Calu3 (cell line): Measurements from ENCODE around the gene TEX2. TPM values are rescaled to one million over a fixed set of nuclear protein-coding genes. Genes with fewer than 3 reads are reported as not detected.

ENCODE experiments used
- BruUV-seq: library from RNA; stranded (reverse); fragments of 400-500 nt; replicated peaks from 2 replicates; lab custom pipeline; 2021; lab: Mats Ljungman, UMichigan
- CTCF ChIA-PET: fragments of 300-600 bp; sonication (Branson Sonifier 250); formaldehyde crosslinking; loops from one replicate; lab custom pipeline; 2022; ENCODE audit warnings: antibody characterized with exemption; lab: Charles Lee
- DNase-seq: peaks from one replicate; pipeline ENCODE4 v3.0.0; 2022
- H3K27ac Mint-ChIP-seq: one replicate; pipeline ENCODE4 v1.8.0; 2022; ENCODE audit warnings: mixed read lengths; ENCODE audit not compliant: unreplicated experiment
- H3K27me3 Mint-ChIP-seq: one replicate; pipeline ENCODE4 v1.8.0; 2022; ENCODE audit warnings: mixed read lengths; ENCODE audit not compliant: unreplicated experiment
- H3K36me3 Mint-ChIP-seq: one replicate; pipeline ENCODE4 v1.8.0; 2022; ENCODE audit warnings: mild to moderate bottlenecking, moderate library complexity, mixed read lengths; ENCODE audit not compliant: insufficient read depth, unreplicated experiment
- H3K4me1 Mint-ChIP-seq: one replicate; pipeline ENCODE4 v1.8.0; 2022; ENCODE audit warnings: mild to moderate bottlenecking, low read depth, mixed read lengths; ENCODE audit not compliant: unreplicated experiment
- H3K4me3 Mint-ChIP-seq: one replicate; pipeline ENCODE4 v1.8.0; 2022; ENCODE audit warnings: mild to moderate bottlenecking, low read depth, moderate library complexity, mixed read lengths; ENCODE audit not compliant: unreplicated experiment
- H3K9me3 Mint-ChIP-seq: one replicate; pipeline ENCODE4 v1.8.0; 2022; ENCODE audit warnings: low read depth, mixed read lengths; ENCODE audit not compliant: unreplicated experiment
- intact Hi-C: fragments of 100-400 bp; cut with micrococcal nuclease; formaldehyde crosslinking; loops from one replicate; pipeline ENCODE4 v1.10.0; 2022; ENCODE audit not compliant: unreplicated experiment
- total RNA-seq: library from RNA; stranded (reverse); gene quantifications from 2 replicates; pipeline ENCODE4 v1.2.3, GENCODE V29; 2022
- TF ChIP-seq, protein P1 (sequence below): fragments of 200-600 bp; IDR thresholded peaks from one replicate; pipeline ENCODE4 v1.8.0; 2022; ENCODE audit warnings: antibody characterized with exemption; ENCODE audit not compliant: unreplicated experiment

The TEX2 gene
- total RNA-seq, 1 experiment from 2014 or later, result 12.3 TPM

DNA sequence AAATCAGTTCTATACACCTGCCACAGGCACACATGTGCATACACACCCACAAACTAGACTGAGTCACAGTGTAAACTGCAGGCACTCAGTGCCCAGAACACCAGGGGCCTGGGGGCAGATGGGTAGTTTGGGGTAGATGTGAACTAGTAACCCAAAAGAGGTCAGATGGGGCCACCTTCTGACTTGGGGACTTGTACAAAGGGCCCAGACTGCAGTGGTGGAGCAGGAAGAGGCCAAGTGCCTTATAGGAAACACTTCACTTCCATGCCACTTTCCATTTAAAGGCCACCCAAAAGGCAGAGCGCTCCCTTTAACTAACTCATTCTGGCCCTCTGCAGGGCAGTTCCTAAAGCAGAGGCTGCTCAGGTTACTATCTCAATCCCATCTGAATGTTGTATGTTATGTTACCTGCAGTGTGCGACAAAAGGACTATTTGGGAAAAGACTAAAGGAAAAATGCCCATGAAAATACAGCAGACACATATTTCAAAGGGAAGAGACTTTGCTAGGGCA lies 105.3 kb downstream of the TEX2 start:
- Mint-ChIP-seq H3K36me3 (no peaks in the 10 kb centered on the region), H3K9me3 (no peaks in the 10 kb centered on the region), H3K27me3 (no peaks in the 10 kb centered on the region), H3K27ac (no peak overlapping the region), H3K4me3 (no peak overlapping the region), H3K4me1 (peaks cover 14% of the 10 kb centered on the region)
- TF ChIP-seq, protein P1, sequence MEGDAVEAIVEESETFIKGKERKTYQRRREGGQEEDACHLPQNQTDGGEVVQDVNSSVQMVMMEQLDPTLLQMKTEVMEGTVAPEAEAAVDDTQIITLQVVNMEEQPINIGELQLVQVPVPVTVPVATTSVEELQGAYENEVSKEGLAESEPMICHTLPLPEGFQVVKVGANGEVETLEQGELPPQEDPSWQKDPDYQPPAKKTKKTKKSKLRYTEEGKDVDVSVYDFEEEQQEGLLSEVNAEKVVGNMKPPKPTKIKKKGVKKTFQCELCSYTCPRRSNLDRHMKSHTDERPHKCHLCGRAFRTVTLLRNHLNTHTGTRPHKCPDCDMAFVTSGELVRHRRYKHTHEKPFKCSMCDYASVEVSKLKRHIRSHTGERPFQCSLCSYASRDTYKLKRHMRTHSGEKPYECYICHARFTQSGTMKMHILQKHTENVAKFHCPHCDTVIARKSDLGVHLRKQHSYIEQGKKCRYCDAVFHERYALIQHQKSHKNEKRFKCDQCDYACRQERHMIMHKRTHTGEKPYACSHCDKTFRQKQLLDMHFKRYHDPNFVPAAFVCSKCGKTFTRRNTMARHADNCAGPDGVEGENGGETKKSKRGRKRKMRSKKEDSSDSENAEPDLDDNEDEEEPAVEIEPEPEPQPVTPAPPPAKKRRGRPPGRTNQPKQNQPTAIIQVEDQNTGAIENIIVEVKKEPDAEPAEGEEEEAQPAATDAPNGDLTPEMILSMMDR, result no peak
- intact Hi-C loops, result no loop called here
- DNase-seq, result no peak
- CTCF ChIA-PET, result no interaction called here
- no TSS peak for BruUV-seq

GRCh38 chr17:64156670-64157069 lies 106.4 kb downstream of the TEX2 start:
- H3K27me3 Mint-ChIP-seq, result no peaks in the 10 kb centered on the region
- intact Hi-C loops, result no loop called here
- H3K4me1 Mint-ChIP-seq, result peaks cover 14% of the 10 kb centered on the region
- no peaks in the 10 kb centered on the region for H3K9me3 Mint-ChIP-seq
- CTCF ChIA-PET, result interaction anchor here (0.6 kb wide), 1 partner anchor 195 kb away, joined by 4 read pairs; no protein-coding TSS in a partner anchor
- H3K27ac Mint-ChIP-seq, result no peak overlapping the region
- no TSS peak for BruUV-seq
- H3K36me3 Mint-ChIP-seq, result no peaks in the 10 kb centered on the region
- TF ChIP-seq, protein P1, result no peak
- DNase-seq, result no peak
- no peak overlapping the region for H3K4me3 Mint-ChIP-seq

DNA sequence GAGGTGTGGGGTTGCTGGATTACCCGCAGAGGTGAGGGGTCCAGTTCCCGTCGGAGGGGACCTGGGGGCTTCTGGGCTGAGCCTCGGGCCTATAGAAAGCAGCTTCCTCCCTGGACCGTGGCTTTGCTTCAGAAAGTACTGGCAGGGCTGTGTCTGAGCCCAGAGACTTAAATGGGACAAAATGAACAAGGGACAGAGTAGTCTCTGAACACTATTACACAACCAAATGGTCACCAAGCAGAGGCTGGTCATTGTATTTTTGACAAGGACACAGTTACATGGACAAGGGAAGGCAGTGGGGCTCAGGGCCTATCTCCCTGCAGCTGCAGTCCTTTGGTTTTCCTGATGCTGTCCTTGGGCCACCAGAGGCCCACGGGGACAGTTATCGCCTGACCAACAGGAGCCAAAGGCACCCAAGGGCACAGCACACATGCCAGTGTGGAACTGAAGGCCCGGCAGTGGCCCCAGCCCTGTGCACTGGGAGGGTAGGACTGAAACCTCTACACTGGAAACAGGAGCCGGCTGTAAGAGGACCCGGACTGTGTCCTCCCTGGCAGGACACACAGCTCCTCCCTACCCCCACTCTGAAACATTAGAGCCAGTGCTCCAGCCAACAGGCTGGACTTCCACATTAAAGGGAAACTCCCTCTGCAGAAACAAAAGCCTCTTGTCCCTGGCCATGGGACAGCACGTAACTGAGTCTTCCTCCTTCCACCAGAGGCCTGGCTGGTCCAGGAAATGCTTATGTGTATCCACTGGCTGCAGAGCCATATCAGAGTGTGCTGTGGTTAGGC lies 107.1 kb downstream of the TEX2 start:
- CTCF ChIA-PET, result interaction anchor here (0.6 to 0.7 kb wide), 2 partner anchors 126 to 194 kb away, joined by 3 to 4 read pairs; no protein-coding TSS in a partner anchor
- Mint-ChIP-seq H3K36me3 (no peaks in the 10 kb centered on the region), H3K27ac (no peak overlapping the region), H3K4me3 (no peak overlapping the region), H3K9me3 (no peaks in the 10 kb centered on the region), H3K27me3 (no peaks in the 10 kb centered on the region), H3K4me1 (peaks cover 14% of the 10 kb centered on the region)
- intact Hi-C loops, result no loop called here
- no TSS peak for BruUV-seq
- TF ChIP-seq, protein P1, result no peak
- DNase-seq, result peak; percentile 66

DNA sequence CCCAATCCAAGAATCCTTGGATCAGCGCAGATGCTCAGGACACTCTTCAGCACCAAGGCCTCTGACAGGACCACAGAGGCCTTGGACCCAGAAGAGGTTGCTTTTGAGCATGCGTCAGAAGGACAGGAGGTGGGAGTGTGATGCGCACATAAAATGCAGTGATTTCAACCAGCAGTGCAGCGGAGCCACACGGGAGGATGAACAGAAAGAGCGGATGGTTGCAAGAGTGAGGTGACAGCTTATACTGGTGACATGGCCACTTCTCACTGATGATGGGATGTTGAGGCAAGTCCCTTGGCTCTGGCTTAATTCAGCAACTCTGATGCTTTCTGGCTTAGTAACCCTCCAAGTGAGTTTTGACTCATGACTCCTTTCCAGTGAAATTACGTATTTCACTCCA lies 107.9 kb downstream of the TEX2 start:
- no peaks in the 10 kb centered on the region for H3K36me3 Mint-ChIP-seq
- no peak for DNase-seq
- H3K9me3 Mint-ChIP-seq, result no peaks in the 10 kb centered on the region
- H3K27me3 Mint-ChIP-seq, result no peaks in the 10 kb centered on the region
- CTCF ChIA-PET, result no interaction called here
- H3K4me1 Mint-ChIP-seq, result peaks cover 14% of the 10 kb centered on the region
- H3K27ac Mint-ChIP-seq, result no peak overlapping the region
- no peak overlapping the region for H3K4me3 Mint-ChIP-seq
- no TSS peak for BruUV-seq
- TF ChIP-seq, protein P1, result no peak
- intact Hi-C loops, result no loop called here
